GM10248 (cell line): ENCODE results near the gene KLK4.
A peak's percentile ranks its signal among the peaks of the same experiment; 100 is the strongest.

Source experiments
- CTCF ChIA-PET: fragments of 300-600 bp; sonication (Branson Sonifier 250); formaldehyde crosslinking; extraction: SDS; loops from one replicate; lab custom pipeline; 2021; ENCODE audit warnings: antibody characterized with exemption; lab: Yijun Ruan, JAX
- POLR2A ChIA-PET: fragments of 350-650 bp; sonication (Branson Sonifier 250); formaldehyde crosslinking; extraction: SDS; loops from one replicate; lab custom pipeline; 2020; ENCODE audit warnings: antibody characterized with exemption; lab: Yijun Ruan, JAX
- DNase-seq: peaks from one replicate; pipeline ENCODE4 v3.0.0; 2012; ENCODE audit errors: extremely low spot score
- TF ChIP-seq, protein P1 (sequence below): IDR thresholded peaks from 2 replicates; pipeline ENCODE4 v1.5.1; 2012; ENCODE audit warnings: mild to moderate bottlenecking, low read depth; ENCODE audit errors: extremely low read depth, missing control alignments, control extremely low read depth

The KLK4 gene

DNA sequence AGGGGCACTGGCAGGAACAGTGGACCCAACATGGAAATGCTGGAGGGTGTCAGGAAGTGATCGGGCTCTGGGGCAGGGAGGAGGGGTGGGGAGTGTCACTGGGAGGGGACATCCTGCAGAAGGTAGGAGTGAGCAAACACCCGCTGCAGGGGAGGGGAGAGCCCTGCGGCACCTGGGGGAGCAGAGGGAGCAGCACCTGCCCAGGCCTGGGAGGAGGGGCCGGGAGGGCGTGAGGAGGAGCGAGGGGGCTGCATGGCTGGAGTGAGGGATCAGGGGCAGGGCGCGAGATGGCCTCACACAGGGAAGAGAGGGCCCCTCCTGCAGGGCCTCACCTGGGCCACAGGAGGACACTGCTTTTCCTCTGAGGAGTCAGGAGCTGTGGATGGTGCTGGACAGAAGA, 33.9 kb downstream of the KLK4 start:
- ChIA-PET CTCF (interaction anchor here (1.1 kb wide), 1 partner anchor 19 kb away, joined by 3 read pairs; no protein-coding TSS in a partner anchor), POLR2A (no interaction called here)
- DNase-seq, result no peak
- TF ChIP-seq, protein P1, sequence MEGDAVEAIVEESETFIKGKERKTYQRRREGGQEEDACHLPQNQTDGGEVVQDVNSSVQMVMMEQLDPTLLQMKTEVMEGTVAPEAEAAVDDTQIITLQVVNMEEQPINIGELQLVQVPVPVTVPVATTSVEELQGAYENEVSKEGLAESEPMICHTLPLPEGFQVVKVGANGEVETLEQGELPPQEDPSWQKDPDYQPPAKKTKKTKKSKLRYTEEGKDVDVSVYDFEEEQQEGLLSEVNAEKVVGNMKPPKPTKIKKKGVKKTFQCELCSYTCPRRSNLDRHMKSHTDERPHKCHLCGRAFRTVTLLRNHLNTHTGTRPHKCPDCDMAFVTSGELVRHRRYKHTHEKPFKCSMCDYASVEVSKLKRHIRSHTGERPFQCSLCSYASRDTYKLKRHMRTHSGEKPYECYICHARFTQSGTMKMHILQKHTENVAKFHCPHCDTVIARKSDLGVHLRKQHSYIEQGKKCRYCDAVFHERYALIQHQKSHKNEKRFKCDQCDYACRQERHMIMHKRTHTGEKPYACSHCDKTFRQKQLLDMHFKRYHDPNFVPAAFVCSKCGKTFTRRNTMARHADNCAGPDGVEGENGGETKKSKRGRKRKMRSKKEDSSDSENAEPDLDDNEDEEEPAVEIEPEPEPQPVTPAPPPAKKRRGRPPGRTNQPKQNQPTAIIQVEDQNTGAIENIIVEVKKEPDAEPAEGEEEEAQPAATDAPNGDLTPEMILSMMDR, result no peak

DNA sequence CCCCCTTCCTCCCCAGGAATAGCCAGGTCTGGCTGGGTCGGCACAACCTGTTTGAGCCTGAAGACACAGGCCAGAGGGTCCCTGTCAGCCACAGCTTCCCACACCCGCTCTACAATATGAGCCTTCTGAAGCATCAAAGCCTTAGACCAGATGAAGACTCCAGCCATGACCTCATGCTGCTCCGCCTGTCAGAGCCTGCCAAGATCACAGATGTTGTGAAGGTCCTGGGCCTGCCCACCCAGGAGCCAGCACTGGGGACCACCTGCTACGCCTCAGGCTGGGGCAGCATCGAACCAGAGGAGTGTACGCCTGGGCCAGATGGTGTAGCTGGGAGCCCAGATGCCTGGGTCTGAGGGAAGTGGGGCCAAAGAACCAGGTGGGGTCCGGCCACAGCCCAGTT, 34.7 kb downstream of the KLK4 start:
- no peak for DNase-seq
- ChIA-PET CTCF (no interaction called here), POLR2A (no interaction called here)
- TF ChIP-seq, protein P1, result no peak

DNA sequence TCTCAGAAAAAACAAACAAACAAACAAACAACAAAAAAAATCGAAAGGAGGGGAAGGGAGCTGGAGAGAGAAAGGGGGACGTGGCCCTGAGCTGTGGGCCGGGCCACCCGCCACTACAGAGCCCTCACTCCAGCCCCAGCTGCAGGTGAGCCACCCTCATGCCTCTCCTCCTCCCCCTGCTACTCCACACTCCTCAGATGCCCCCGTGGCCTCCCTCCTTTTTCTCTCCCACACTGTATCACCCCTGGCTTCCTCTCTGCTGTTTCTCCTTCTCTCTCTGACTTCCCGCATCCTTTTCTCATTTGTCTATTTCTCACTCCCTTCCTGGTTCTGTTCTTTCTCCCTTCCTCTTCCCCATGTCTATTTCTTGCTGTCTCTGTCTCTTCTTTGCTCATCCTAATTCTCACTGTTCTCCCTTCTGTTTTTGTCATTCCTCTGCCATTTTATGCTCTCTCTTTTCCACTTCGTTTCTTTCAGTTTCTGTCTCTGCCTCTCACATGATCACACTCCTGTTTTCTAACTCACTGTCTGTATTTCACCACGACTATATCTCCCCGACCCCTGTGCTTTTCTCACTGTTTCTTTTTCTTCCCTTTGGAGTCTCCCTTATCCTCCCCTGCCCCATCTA, 35.3 kb downstream of the KLK4 start:
- peak; percentile 61 for DNase-seq
- CTCF ChIA-PET, result interaction anchor here (1.9 kb wide), 1 partner anchor 46 kb away, joined by 9 read pairs; no protein-coding TSS in a partner anchor
- TF ChIP-seq, protein P1, result no peak
- POLR2A ChIA-PET, result no interaction called here

DNA sequence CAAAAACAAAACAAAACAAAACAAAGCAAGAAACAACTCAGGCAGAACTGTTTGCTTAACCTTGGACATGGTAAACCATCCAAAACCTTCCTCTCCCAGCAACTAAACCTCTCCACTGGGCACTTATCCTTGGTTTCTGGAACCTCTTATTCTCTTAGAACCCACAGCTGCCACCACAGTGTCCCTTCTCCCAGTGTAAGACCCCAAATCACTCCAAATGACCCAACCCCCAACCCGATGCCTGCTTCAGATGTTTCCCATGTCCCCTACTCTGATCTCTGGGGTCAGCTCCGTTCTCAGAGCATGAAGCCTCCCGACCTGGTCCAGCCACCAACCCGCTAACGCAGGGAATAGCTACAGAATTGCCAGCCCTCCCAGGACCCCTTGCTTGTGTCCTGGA, 37.0 kb downstream of the KLK4 start:
- ChIA-PET CTCF (interaction anchor here (1.3 to 2.3 kb wide), 5 partner anchors 9 to 505 kb away, joined by 3 to 9 read pairs (median 5); no protein-coding TSS in a partner anchor), POLR2A (interaction anchor here (0.6 kb wide), 1 partner anchor 20 kb away, joined by 6 read pairs; no protein-coding TSS in a partner anchor)
- TF ChIP-seq, protein P1, result no peak
- DNase-seq, result no peak

DNA sequence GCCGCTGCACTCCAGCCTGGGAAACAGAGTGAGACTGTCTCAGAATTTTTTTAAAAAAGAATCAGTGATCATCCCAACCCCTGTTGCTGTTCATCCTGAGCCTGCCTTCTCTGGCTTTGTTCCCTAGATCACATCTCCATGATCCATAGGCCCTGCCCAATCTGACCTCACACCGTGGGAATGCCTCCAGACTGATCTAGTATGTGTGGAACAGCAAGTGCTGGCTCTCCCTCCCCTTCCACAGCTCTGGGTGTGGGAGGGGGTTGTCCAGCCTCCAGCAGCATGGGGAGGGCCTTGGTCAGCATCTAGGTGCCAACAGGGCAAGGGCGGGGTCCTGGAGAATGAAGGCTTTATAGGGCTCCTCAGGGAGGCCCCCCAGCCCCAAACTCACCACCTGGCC, 38.1 kb downstream of the KLK4 start, which contains the start of gene KLK2:
KLK2 (plus strand) TSS at position 384 of the 400 bp plus-strand sequence. CDS start 35 bp downstream, outside the sequence.
- POLR2A ChIA-PET, result no interaction called here

DNA sequence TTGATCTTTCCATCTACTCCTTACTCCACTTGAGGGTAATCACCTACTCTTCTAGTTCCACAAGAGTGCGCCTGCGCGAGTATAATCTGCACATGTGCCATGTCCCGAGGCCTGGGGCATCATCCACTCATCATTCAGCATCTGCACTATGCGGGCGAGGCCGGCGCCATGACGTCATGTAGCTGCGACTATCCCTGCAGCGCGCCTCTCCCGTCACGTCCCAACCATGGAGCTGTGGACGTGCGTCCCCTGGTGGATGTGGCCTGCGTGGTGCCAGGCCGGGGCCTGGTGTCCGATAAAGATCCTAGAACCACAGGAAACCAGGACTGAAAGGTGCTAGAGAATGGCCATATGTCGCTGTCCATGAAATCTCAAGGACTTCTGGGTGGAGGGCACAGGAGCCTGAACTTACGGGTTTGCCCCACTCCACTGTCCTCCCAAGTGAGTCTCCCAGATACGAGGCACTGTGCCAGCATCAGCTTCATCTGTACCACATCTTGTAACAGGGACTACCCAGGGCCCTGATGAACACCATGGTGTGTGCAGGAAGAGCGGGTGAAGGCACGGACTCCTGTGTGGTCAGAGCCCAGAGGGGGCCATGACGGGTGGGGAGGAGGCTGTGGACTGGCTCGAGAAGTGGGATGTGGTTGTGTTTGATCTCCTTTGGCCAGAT, 40.6 kb downstream of the KLK4 start:
- TF ChIP-seq, protein P1, result no peak
- POLR2A ChIA-PET, result no interaction called here
- CTCF ChIA-PET, result interaction anchor here (0.8 to 1.3 kb wide), 2 partner anchors 8 to 51 kb away, joined by 3 read pairs; no protein-coding TSS in a partner anchor
- DNase-seq, result no peak

More for the DNA sequence above, 38.1 kb downstream of the KLK4 start, which contains the start of gene KLK2:
- CTCF ChIA-PET, result interaction anchor here (0.9 to 2.3 kb wide), 6 partner anchors 9 to 504 kb away, joined by 3 to 6 read pairs (median 4); no protein-coding TSS in a partner anchor
- DNase-seq, result no peak
- TF ChIP-seq, protein P1, result no peak
